HFF-Myc (cell line): Measurements from ENCODE around the gene BCDIN3D.

Experiments
- DNase-seq: peaks from one replicate; pipeline ENCODE4 v3.0.0-alpha.2; 2011; ENCODE audit warnings: low read depth; ENCODE audit errors: extremely low read depth
- H3K4me3 ChIP-seq: replicated peaks from 2 replicates; pipeline ENCODE4 v1.5.1; 2011; ENCODE audit warnings: low read depth, mild to moderate bottlenecking, control low read depth, low read length
- CTCF ChIP-seq: IDR thresholded peaks from 2 replicates; pipeline ENCODE4 v1.5.1; 2012; ENCODE audit warnings: mild to moderate bottlenecking, low read depth, low read length, control low read depth; ENCODE audit errors: missing control alignments

BCDIN3D gene

GRCh38 chr12:49842519-49843352 lies at the start of gene BCDIN3D:
Gene BCDIN3D, minus strand, starts transcription at chr12:49843106. Its CDS starts 19 bp downstream, at chr12:49843087.
- peak; percentile 80 for DNase-seq
- peak within 1 kb of the TSS; percentile 90 for H3K4me3 ChIP-seq
- TF ChIP-seq CTCF = no peak

- no peak for TF ChIP-seq CTCF
- DNase-seq = no peak
- no peak overlapping the region for H3K4me3 ChIP-seq
Measured at GRCh38 chr12:49892084-49892731, 49.3 kb upstream of the BCDIN3D start.

GRCh38 chr12:49891476-49891875 lies 48.6 kb upstream of the BCDIN3D start:
- TF ChIP-seq CTCF = no peak
- no peak overlapping the region for H3K4me3 ChIP-seq
- DNase-seq = no peak

- H3K4me3 ChIP-seq = no peak overlapping the region
- TF ChIP-seq CTCF = no peak
- no peak for DNase-seq
Measured at GRCh38 chr12:49891012-49891411, 48.1 kb upstream of the BCDIN3D start.

- no peak for TF ChIP-seq CTCF
- no peak for DNase-seq
Measured at GRCh38 chr12:49890096-49890461, 47.2 kb upstream of the BCDIN3D start.

GRCh38 chr12:49889361-49890095 lies 46.6 kb upstream of the BCDIN3D start:
- no peak for TF ChIP-seq CTCF
- DNase-seq = no peak
- H3K4me3 ChIP-seq = no peak overlapping the region

More at GRCh38 chr12:49890096-49890461, 47.2 kb upstream of the BCDIN3D start:
- H3K4me3 ChIP-seq = no peak overlapping the region
